GM18951 (cell line): Measurements from ENCODE around the gene TBXAS1.
"Not testable (repeated sequence)": the region's sequence is repeated elsewhere in the genome, so short reads cannot be mapped to it uniquely, and the experiment has no call there.

ENCODE experiments used
- POLR2A ChIP-seq: IDR thresholded peaks from 4 replicates; pipeline ENCODE4 v1.6.1; 2011; ENCODE audit warnings: mild to moderate bottlenecking; ENCODE audit not compliant: insufficient read length, insufficient read depth; ENCODE audit errors: extremely low read depth
- in situ Hi-C: fragments of 300-500 bp; cut with MboI; formaldehyde crosslinking; loops from one replicate; pipeline ENCODE4 v1.12.0; 2022; ENCODE audit warnings: low sequenced_read_pairs, mixed read lengths, inconsistent platforms; ENCODE audit not compliant: unreplicated experiment

Gene TBXAS1

DNA sequence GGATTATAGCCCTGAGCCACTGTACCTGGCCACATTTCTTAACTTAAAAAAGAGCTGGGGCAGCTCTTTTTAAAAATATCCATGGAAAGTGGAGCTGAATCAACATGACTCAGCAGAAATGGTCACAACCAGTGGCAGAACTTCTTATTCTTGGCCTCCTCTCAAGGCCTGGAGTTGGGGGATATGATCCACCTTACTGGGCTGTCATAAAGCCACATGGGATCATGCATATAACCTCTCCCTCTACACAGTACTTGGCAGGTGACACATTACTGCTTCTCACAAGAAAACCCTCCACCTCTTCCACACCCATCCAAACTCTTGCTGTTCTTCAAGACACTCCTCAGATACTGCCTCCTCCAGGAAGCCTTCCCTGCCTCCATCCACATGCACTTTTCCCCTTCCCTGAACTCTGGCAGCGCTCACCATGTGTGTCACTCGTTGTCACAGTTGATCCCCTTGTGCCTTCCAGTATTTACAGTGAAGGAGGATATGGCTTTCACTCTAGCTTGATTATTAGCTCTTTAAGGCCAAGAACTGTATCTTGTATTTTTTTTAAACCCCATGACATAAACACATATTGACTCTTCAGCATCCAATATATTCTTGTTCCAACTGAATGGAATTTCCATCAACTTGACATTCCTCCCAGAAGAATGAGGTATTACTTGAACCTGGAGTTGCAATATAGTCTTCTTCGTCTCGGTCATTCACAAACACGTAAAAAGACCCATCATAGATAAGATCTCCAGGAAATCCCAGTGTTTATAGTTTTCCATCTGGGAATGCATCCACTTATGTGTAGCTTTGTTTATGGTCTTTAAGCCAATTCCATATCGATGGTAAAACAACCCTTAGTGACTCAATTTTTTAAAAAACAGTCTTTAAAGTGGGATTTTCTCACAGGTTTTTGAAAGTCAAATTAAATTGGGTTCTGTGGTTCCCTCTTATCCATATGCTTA, 85.5 kb downstream of the TBXAS1 start:
- in situ Hi-C loops = no loop called here

GRCh38 chr7:139915268-139915863, 86.3 kb downstream of the TBXAS1 start:
- TF ChIP-seq POLR2A = no peak
- in situ Hi-C loops = no loop called here

More for the DNA sequence above, 85.5 kb downstream of the TBXAS1 start:
- no peak for TF ChIP-seq POLR2A

- peak; percentile 44 for TF ChIP-seq POLR2A
- in situ Hi-C loops = no loop called here
Observed at GRCh38 chr7:139915864-139916716, 87.0 kb downstream of the TBXAS1 start.

DNA sequence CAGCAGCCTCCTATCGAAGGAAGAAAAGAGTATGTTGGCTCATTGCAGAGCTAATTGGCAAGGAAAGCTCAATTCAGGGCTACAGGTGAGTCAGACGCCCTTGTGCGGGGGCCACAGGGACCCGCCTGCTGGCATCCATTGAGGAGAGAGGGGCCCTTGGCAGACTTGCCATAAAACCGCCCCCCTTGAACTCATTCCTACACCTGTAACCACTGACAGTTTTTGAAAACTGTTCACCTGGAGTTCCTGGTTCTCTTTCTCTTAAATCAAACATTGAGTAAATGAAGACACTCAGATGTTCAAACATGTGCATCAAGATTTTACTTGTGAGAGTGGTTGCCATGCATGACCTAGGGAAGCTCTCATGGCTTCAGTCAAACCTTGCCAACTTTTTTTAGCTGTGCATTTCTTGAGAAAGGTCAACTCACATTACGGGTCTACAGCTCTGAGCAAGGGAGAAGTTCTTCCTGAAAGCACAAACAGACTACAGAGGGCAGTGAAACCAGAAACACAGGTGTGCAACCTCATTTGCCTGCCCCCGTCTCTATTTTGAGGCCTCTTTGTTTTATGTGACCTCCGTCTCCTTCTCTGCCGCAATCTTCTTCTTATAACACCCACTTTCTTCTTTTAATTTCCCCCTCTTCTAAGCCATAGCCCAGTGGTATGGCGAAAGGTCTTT, 87.8 kb downstream of the TBXAS1 start:
- in situ Hi-C loops = no loop called here
- no peak for TF ChIP-seq POLR2A

DNA sequence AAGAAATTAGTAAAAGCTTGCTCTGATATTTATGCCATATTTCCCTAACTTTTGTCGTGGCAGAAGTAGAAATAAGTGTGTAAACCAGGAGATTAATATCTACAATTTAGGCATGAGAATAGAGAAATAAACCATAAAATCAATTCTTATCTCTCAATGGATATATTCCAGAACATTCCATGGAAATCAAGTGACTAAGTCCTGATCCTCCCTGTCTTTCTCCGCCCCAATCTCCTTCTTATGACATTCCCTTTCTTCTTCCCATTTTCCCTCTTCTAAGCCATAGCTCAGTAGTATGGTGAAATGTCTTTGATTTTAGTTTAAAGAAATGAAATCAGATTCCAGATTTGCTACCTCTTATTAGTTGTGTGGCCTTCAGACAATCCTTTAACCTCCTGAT, 88.8 kb downstream of the TBXAS1 start:
- TF ChIP-seq POLR2A = no peak
- in situ Hi-C loops = no loop called here

DNA sequence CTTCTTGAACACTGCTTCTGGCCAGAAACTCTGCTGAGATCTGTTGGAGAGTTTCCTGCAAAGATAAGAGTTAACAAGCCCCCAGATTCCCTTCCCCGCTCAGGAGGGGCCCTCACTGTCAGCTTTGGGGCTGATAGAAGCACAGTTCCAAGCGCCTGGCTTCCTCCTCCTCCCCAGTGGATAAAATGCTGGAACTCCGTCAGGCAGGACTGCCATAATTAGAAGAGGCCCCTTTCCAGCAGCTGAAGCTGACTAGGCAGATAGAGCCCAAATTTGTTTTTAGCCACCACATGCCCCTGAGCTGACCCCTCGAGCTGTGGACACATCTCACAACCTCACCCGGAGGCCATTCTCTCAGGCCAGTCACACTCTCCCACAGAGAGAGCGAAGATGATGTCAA, 89.4 kb downstream of the TBXAS1 start:
- in situ Hi-C loops = no loop called here
- no peak for TF ChIP-seq POLR2A

- in situ Hi-C loops = no loop called here
- TF ChIP-seq POLR2A = no peak
Observed at GRCh38 chr7:139923090-139923489, 94.0 kb downstream of the TBXAS1 start.

GRCh38 chr7:139924461-139924860, 95.4 kb downstream of the TBXAS1 start:
- in situ Hi-C loops = no loop called here
- no peak for TF ChIP-seq POLR2A

DNA sequence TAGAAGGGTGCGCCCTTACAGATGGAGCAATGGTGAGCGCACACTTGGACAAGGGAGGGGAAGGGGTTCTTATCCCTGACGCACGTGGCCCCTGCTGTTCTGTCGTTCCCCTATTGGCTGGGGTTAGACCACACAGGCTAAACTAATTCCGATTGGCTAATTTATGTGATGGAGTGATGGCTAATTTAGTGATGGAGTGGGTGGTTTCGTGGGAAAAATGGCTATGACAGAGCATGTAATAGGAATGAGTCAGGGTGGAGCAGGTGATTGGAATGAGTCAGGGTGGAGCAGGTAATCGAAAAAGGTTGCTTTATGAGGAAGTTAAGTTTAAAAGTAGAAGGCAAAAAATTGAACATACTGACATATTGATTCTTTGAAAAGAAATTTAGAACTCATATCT, 100.2 kb downstream of the TBXAS1 start:
- in situ Hi-C loops = not testable (repeated sequence)

GRCh38 chr7:139930286-139930965, 101.4 kb downstream of the TBXAS1 start:
- TF ChIP-seq POLR2A = no peak
- in situ Hi-C loops = no loop called here

GRCh38 chr7:139931190-139931934, 102.3 kb downstream of the TBXAS1 start:
- TF ChIP-seq POLR2A = no peak
- in situ Hi-C loops = no loop called here

- in situ Hi-C loops = no loop called here
- no peak for TF ChIP-seq POLR2A
Observed at GRCh38 chr7:139932531-139932930, 103.5 kb downstream of the TBXAS1 start.
